K562 (cell line): ENCODE data around the gene TRAP1. TPM values are rescaled to one million over a fixed set of nuclear protein-coding genes. Genes with fewer than 3 reads are reported as not detected.

Experiments
- ATAC-seq: fragments of 200-7000 bp; cut with Tn5 transposase; 3 replicates; pipeline ENCODE4 v1.9.1; 2020; ENCODE audit warnings: moderate library complexity
- Bru-seq: library from RNA; stranded (reverse); fragments of 400-500 nt; gene quantifications from one replicate; lab custom pipeline; 2021; lab: Mats Ljungman, UMichigan
- BruChase-seq, 2 experiments: library from RNA; stranded (reverse); fragments of 400-500 nt; gene quantifications; one replicate each; lab custom pipeline; 2021; lab: Mats Ljungman, UMichigan
- BruUV-seq: library from RNA; stranded (reverse); fragments of 400-500 nt; replicated peaks from 2 replicates; lab custom pipeline; 2021; lab: Mats Ljungman, UMichigan
- CTCF ChIA-PET: fragments of 300-600 bp; formaldehyde crosslinking; extraction: SDS; loops from one replicate; lab custom pipeline; 2021; ENCODE audit warnings: low intra/inter-chr PET ratio; lab: Yijun Ruan, JAX
- POLR2A ChIA-PET: fragments of 300-600, 350-650 bp; sonication (Branson Sonifier 250); formaldehyde crosslinking; extraction: SDS; loops from one replicate; lab custom pipeline; 2021; ENCODE audit warnings: antibody characterized with exemption, inconsistent platforms; lab: Yijun Ruan, JAX
- DNase-seq, 4 experiments: peaks; one replicate each; pipeline versions ENCODE4 v3.0.0 to v3.0.0-alpha.2; 2011 to 2018; ENCODE audit warnings: low spot score in 3 of 4, mixed read lengths in 3 of 4; ENCODE audit errors: extremely low read depth in 1 of 4
- FAIRE-seq: peaks from 2 replicates; lab custom pipeline; 2011; peaks lifted over from hg19 to GRCh38; lab: Jason Lieb, UNC
- H2AFZ ChIP-seq: 2 replicates; pipeline ENCODE4 v1.6.0; 2011; ENCODE audit warnings: low read depth, low read length, control low read depth, inconsistent platforms
- H3K27ac ChIP-seq: fragments of 200-600 bp; 3 replicates; pipeline ENCODE4 v1.8.0; 2011; ENCODE audit warnings: low read depth, mild to moderate bottlenecking, control low read depth, inconsistent platforms, low read length, moderate library complexity, mixed read lengths; ENCODE audit errors: extremely low read depth
- H3K27me3 ChIP-seq, 2 experiments: fragments of 300-600 bp in 1 of 2; 2 replicates in 1 of 2; 3 replicates in 1 of 2; pipeline versions ENCODE4 v1.6.0 to v1.8.0; 2011; ENCODE audit warnings: inconsistent platforms in 2 of 2, low read length in 2 of 2, mild to moderate bottlenecking in 1 of 2, mixed read lengths in 1 of 2, moderate library complexity in 1 of 2; ENCODE audit not compliant: control insufficient read depth in 2 of 2, insufficient read depth in 2 of 2
- H3K36me3 ChIP-seq: fragments of 300-600 bp; 3 replicates; pipeline ENCODE4 v1.8.0; 2011; ENCODE audit warnings: mild to moderate bottlenecking, low read length, inconsistent platforms; ENCODE audit not compliant: control insufficient read depth, insufficient read depth
- H3K4me1 ChIP-seq, 2 experiments: fragments of 200-600 bp in 1 of 2; replicated peaks in 1 of 2; 2 replicates in 1 of 2; 3 replicates in 1 of 2; pipeline versions ENCODE4 v1.5.1 to v1.8.0; 2011; ENCODE audit warnings: inconsistent platforms in 2 of 2, low read length in 2 of 2, mild to moderate bottlenecking in 1 of 2, mixed read lengths in 1 of 2, moderate library complexity in 1 of 2; ENCODE audit not compliant: control insufficient read depth in 2 of 2, insufficient read depth in 2 of 2
- H3K4me2 ChIP-seq: 2 replicates; pipeline ENCODE4 v1.6.1; 2011; ENCODE audit warnings: low read length, control low read depth, inconsistent platforms, mixed read lengths; ENCODE audit not compliant: insufficient read depth
- H3K4me3 ChIP-seq: fragments of 200-600 bp; sonication (generic), shearing (Covaris generic); 2 replicates; pipeline ENCODE4 v1.5.1; 2016; ENCODE audit warnings: control low read depth, inconsistent platforms
- H3K79me2 ChIP-seq: fragments of 200-600 bp; 3 replicates; pipeline ENCODE4 v1.8.0; 2011; ENCODE audit warnings: low read length, inconsistent platforms; ENCODE audit not compliant: control insufficient read depth, insufficient read depth
- H3K9ac ChIP-seq, 2 experiments: 2 replicates each; pipeline versions ENCODE4 v1.6.0 to v1.6.1; 2011; ENCODE audit warnings: low read depth in 2 of 2, low read length in 2 of 2, control low read depth in 1 of 2, inconsistent platforms in 1 of 2, mild to moderate bottlenecking in 1 of 2, mixed read lengths in 1 of 2; ENCODE audit not compliant: insufficient read depth in 1 of 2
- H3K9me1 ChIP-seq: one replicate; pipeline ENCODE4 v1.6.0; 2011; ENCODE audit warnings: inconsistent platforms, mild to moderate bottlenecking, low read length, moderate library complexity; ENCODE audit not compliant: control insufficient read depth, insufficient read depth
- H3K9me3 ChIP-seq: replicated peaks from 2 replicates; pipeline ENCODE4 v1.5.1; 2011; ENCODE audit warnings: low read depth, low read length, inconsistent platforms; ENCODE audit not compliant: control insufficient read depth, insufficient read depth
- H4K20me1 ChIP-seq: replicated peaks from 2 replicates; pipeline ENCODE4 v1.6.1; 2011; ENCODE audit warnings: low read length, inconsistent platforms, mixed read lengths; ENCODE audit not compliant: control insufficient read depth, insufficient read depth
- DDX20 ChIP-seq: fragments of 450-650 bp; IDR thresholded peaks from 2 replicates; pipeline ENCODE4 v1.6.1; 2016; ENCODE audit warnings: missing genetic modification characterization, low read depth, mild to moderate bottlenecking, missing compliant biosample characterization, moderate library complexity
- MITF ChIP-seq: IDR thresholded peaks from 2 replicates; pipeline ENCODE4 v1.6.1; 2014; ENCODE audit warnings: antibody characterized with exemption
- NFE2 ChIP-seq: IDR thresholded peaks from 2 replicates; pipeline ENCODE4 v1.6.1; 2014; ENCODE audit warnings: antibody characterized with exemption, low read depth
- PRDM10 ChIP-seq: fragments of 450-650 bp; IDR thresholded peaks from 2 replicates; pipeline ENCODE4 v1.6.1; 2018; ENCODE audit not compliant: partially characterized antibody
- RBBP5 ChIP-seq: fragments of 200-600 bp; sonication (generic); IDR thresholded peaks from 2 replicates; pipeline ENCODE4 v1.6.1; 2012; ENCODE audit warnings: borderline replicate concordance, mild to moderate bottlenecking, low read length, control low read depth, inconsistent platforms; ENCODE audit not compliant: insufficient read depth, poor library complexity, severe bottlenecking
- ZNF740 ChIP-seq, 3 experiments: fragments of 200-800 bp in 1 of 3; sonication (Bioruptor generic) in 1 of 3; sonication (generic) in 1 of 3; formaldehyde crosslinking in 1 of 3; IDR thresholded peaks; 2 replicates each; pipeline versions ENCODE4 v1.6.1 to v1.8.0; 2016 to 2022; ENCODE audit warnings: mild to moderate bottlenecking in 2 of 3, missing compliant biosample characterization in 2 of 3, missing genetic modification characterization in 2 of 3, missing genetic modification reagents in 1 of 3
- WGBS: fragments of 100-300 bp; shearing (Covaris generic); methylation state at CpG from one replicate; pipeline ENCODE4 v1.1.6; 2016; ENCODE audit warnings: low coverage, mixed read lengths; ENCODE audit not compliant: insufficient coverage; ENCODE audit errors: missing lambda C conversion rate; 5-methylcytosine and 5-hydroxymethylcytosine counted together
- in situ Hi-C: fragments of 300-500 bp; cut with MboI; formaldehyde crosslinking; loops from 4 replicates; pipeline ENCODE4 v1.15.0; 2018; ENCODE audit warnings: inconsistent platforms, mixed read lengths
- intact Hi-C: fragments of 100-400 bp; cut with micrococcal nuclease; formaldehyde crosslinking; loops from 2 replicates; pipeline ENCODE4 v1.14.2; 2022
- long read RNA-seq, 3 experiments: library from polyadenylated mRNA in 2 of 3; library from RNA in 1 of 3; unstranded in 2 of 3; stranded (forward) in 1 of 3; transcript quantifications; one replicate each; pipeline ENCODE4 v2.0.0, GENCODE V29; 2019 to 2022
- polyA minus RNA-seq, 3 experiments: library from RNA; depleted of rRNA, polyadenylated mRNA; stranded (reverse); fragments of >200 nt; gene quantifications; 2 replicates each; pipeline ENCODE4 v1.2.3, GENCODE V29; 2011
- polyA plus RNA-seq, 8 experiments: library from polyadenylated mRNA; depleted of rRNA in 4 of 8; stranded (reverse) in 5 of 8; unstranded in 3 of 8; fragments of >200 nt; fragmentation: Nextera tagmentation in 2 of 8; fragmentation: Illumina TruSeq in 1 of 8; extraction: Ambion mirVana in 2 of 8; extraction: Trizol in 1 of 8; gene quantifications; 2 replicates each; pipeline versions ENCODE4 v1.2.1 to v1.2.3, GENCODE V29; 2011 to 2014; ENCODE audit warnings: inconsistent platforms in 1 of 8, missing spikeins in 1 of 8
- total RNA-seq, 7 experiments: library from RNA; depleted of rRNA in 6 of 7; stranded (reverse); fragments of >200 nt in 6 of 7; fragmentation: Illumina TruSeq in 2 of 7; extraction: Trizol in 2 of 7; gene quantifications; 2 replicates each; pipeline versions ENCODE4 v1.2.1 to v1.2.3, GENCODE V29; 2011 to 2021; ENCODE audit warnings: low replicate concordance in 1 of 7

TRAP1 gene
- 286 and 689 TPM in 2 replicates for total RNA-seq (2011; cell fraction: chromatin; rRNA removed; ENCODE audit: low replicate concordance)
- 343 and 356 TPM in 2 replicates for total RNA-seq (2011; cell fraction: nucleolus; rRNA removed)
- total RNA-seq (2011; cell fraction: nucleoplasm; rRNA removed) = 330 and 334 TPM in 2 replicates
- total RNA-seq (2014; rRNA removed) = 436 and 520 TPM in 2 replicates
- total RNA-seq (2014; rRNA removed; fragmentation: Illumina TruSeq; extraction: Trizol) = 124 and 126 TPM in 2 replicates
- total RNA-seq (2015; rRNA removed; fragmentation: Illumina TruSeq; extraction: Trizol) = 174 and 185 TPM in 2 replicates
- total RNA-seq (2021) = 405 and 408 TPM in 2 replicates
- polyA plus RNA-seq (2011; rRNA removed) = 317 and 437 TPM in 2 replicates
- polyA plus RNA-seq (2011; cell fraction: cytosol; rRNA removed) = 306 and 538 TPM in 2 replicates
- polyA plus RNA-seq (2011; cell fraction: nucleus; rRNA removed) = 577 and 840 TPM in 2 replicates
- 242 and 372 TPM in 2 replicates for polyA plus RNA-seq (2012)
- 352 and 398 TPM in 2 replicates for polyA plus RNA-seq (2014; fragmentation: Illumina TruSeq; extraction: Trizol)
- 10 to 100 TPM; 19.1 to 50.8 TPM for polyA plus RNA-seq (2014; fragmentation: Nextera tagmentation; extraction: Ambion mirVana)
- 292 and 301 TPM in 2 replicates for polyA plus RNA-seq (2014; rRNA removed)
- polyA minus RNA-seq (2011; rRNA and poly(A)+ RNA removed) = 328 and 373 TPM in 2 replicates
- polyA minus RNA-seq (2011; cell fraction: cytosol; rRNA and poly(A)+ RNA removed) = 209 and 257 TPM in 2 replicates
- polyA minus RNA-seq (2011; cell fraction: nucleus; rRNA and poly(A)+ RNA removed) = 127 and 130 TPM in 2 replicates
- Bru-seq, nascent RNA = percentile 83 among the genes with signal in this experiment
- percentile 80 among the genes with signal in this experiment for BruChase-seq, experiment 1, labeled RNA remaining after a 2-hour chase
- percentile 80 among the genes with signal in this experiment for BruChase-seq, experiment 2, labeled RNA remaining after a 6-hour chase
- long read RNA-seq, experiment 1, transcript TRAP1-210 (3 exons, 547 nt) = minor isoform, 9 of 1,926 reads
- long read RNA-seq, experiment 1, transcript TRAP1-212 (13 exons, 2,309 nt) = minor isoform, 63 of 1,926 reads
- long read RNA-seq, experiment 1, transcript TRAP1-202 (17 exons, 2,052 nt) = minor isoform, 7 of 1,926 reads
- long read RNA-seq, experiment 1, transcript TRAP1-201 (18 exons, 2,296 nt) = major isoform, 1,403 of 1,926 reads
- long read RNA-seq, experiment 1, partial matches to known transcripts = 340 of 1,926 reads
- long read RNA-seq, experiment 1, other reads (novel, unspliced or antisense) = 104 of 1,926 reads
- long read RNA-seq, experiment 2, transcript TRAP1-210 (3 exons, 547 nt) = minor isoform, 7 of 434 reads
- long read RNA-seq, experiment 2, transcript TRAP1-201 (18 exons, 2,296 nt) = major isoform, 269 of 434 reads
- long read RNA-seq, experiment 2, partial matches to known transcripts = 88 of 434 reads
- long read RNA-seq, experiment 2, other reads (novel, unspliced or antisense) = 64 of 434 reads
- long read RNA-seq, experiment 3, transcript TRAP1-201 (18 exons, 2,296 nt) = major isoform, 1,077 of 1,154 reads
- long read RNA-seq, experiment 3, partial matches to known transcripts = 38 of 1,154 reads
- long read RNA-seq, experiment 3, other reads (novel, unspliced or antisense) = 32 of 1,154 reads

GRCh38 chr16:3717235-3718018 is at the start of gene TRAP1:
Gene TRAP1, minus strand, starts transcription at chr16:3717524. Its CDS starts 16 bp downstream, at chr16:3717508.
- in situ Hi-C loops (no loop called here), intact Hi-C loops (no loop called here)
- peak within 1 kb of the TSS; percentile 97 for H3K4me3 ChIP-seq
- POLR2A ChIA-PET = interaction anchor here (0.6 to 2.3 kb wide), 11 partner anchors 10 to 357 kb away, joined by 3 to 6 read pairs (median 3); partner anchors contain the start of gene CREBBP
- peaks cover 36% of the 10 kb centered on the region for H3K36me3 ChIP-seq
- peak within 1 kb of the TSS; percentile 95 to 98 for H3K9ac ChIP-seq
- H3K79me2 ChIP-seq = peaks cover 58% of the 10 kb centered on the region
- ATAC-seq = peak; percentile 92
- CTCF ChIA-PET = no interaction called here
- H2AFZ ChIP-seq = peak within 1 kb of the TSS; percentile 93
- H3K4me1 ChIP-seq = peaks cover 22 to 47% of the 10 kb centered on the region in 2 experiments
- FAIRE-seq = no peak
- H3K4me2 ChIP-seq = peak within 1 kb of the TSS; percentile 99
- WGBS = under 1% methylated on average over 56 of the region's 95 CpGs
- H3K27me3 ChIP-seq = no peaks in the 10 kb centered on the region
- peaks cover 9% of the 10 kb centered on the region for H3K9me1 ChIP-seq
- peak within 1 kb of the TSS; percentile 95 for H3K27ac ChIP-seq
- peak; percentile 92 to 97 (median 96) for DNase-seq
- H3K9me3 ChIP-seq = 0 out of 2 replicates have a peak, but pooled peaks cover 1% of the 10 kb centered on the region
- no TSS peak for BruUV-seq
- no peaks in the 10 kb centered on the region; the same call in 1 of the 2 replicates for H4K20me1 ChIP-seq
- TF ChIP-seq NFE2 (no peak), PRDM10 (no peak), RBBP5 (peak; percentile 96), MITF (peak; percentile 47; the same call in 1 of the 2 replicates), DDX20 (no peak), ZNF740 (CRISPR knock-in tag; IDR thresholded peaks at IDR 0.05) (peak; percentile 19; the same call in 1 of the 2 replicates), ZNF740 (tag; IDR thresholded peaks at IDR 0.05) (no peak)
